Activated CD4-positive, alpha-beta T cell treated with anti-CD3 and anti-CD28 coated beads for 36 hours (primary cell): ENCODE measurements around the gene C6orf141. TPM values are rescaled to one million over a fixed set of nuclear protein-coding genes. Genes with fewer than 3 reads are reported as not detected.

ENCODE experiments used
- ATAC-seq: fragments of 200-7000 bp; cut with Tn5 transposase; one replicate; pipeline ENCODE4 v1.10.0; 2021; ENCODE audit warnings: mild to moderate bottlenecking, moderate library complexity
- CTCF ChIA-PET: fragments of 350-600 bp; sonication (Branson Sonifier 250); formaldehyde crosslinking; loops from one replicate; lab custom pipeline; 2021; ENCODE audit warnings: antibody characterized with exemption; lab: Charles Lee
- POLR2A ChIA-PET: fragments of 350-600 bp; sonication (Branson Sonifier 250); formaldehyde crosslinking; loops from one replicate; lab custom pipeline; 2021; ENCODE audit warnings: antibody characterized with exemption, inconsistent platforms; lab: Charles Lee
- DNase-seq: peaks from one replicate; pipeline ENCODE4 v3.0.0-alpha.2; 2020
- H3K27ac Mint-ChIP-seq: one replicate; pipeline ENCODE4 v1.8.0; 2021; ENCODE audit warnings: mixed read lengths
- H3K27me3 Mint-ChIP-seq: one replicate; pipeline ENCODE4 v1.8.0; 2021; ENCODE audit warnings: mixed read lengths
- H3K36me3 Mint-ChIP-seq: one replicate; pipeline ENCODE4 v1.8.0; 2021; ENCODE audit warnings: low read depth, mixed read lengths
- H3K4me1 Mint-ChIP-seq: one replicate; pipeline ENCODE4 v1.8.0; 2021; ENCODE audit warnings: mixed read lengths
- H3K4me3 Mint-ChIP-seq: one replicate; pipeline ENCODE4 v1.8.0; 2021; ENCODE audit warnings: mild to moderate bottlenecking, moderate library complexity, mixed read lengths
- H3K9me3 Mint-ChIP-seq: one replicate; pipeline ENCODE4 v1.8.0; 2021; ENCODE audit warnings: low read depth, mixed read lengths
- intact Hi-C, 2 experiments: fragments of 100-400 bp; cut with DNase I in 1 of 2; cut with micrococcal nuclease in 1 of 2; formaldehyde crosslinking; loops; one replicate each; pipeline versions ENCODE4 v1.14.2 to v1.15.1; 2022 to 2024; cut with DNase I, micrococcal nuclease
- total RNA-seq, 2 experiments: library from RNA; stranded (reverse); gene quantifications; one replicate each; pipeline ENCODE4 v1.2.3, GENCODE V29; 2021

The C6orf141 gene
- total RNA-seq, 2 experiments from 2014 or later, result 1.1 TPM

GRCh38 chr6:49541210-49541724 is 9.2 kb upstream of the C6orf141 start:
- H3K27me3 Mint-ChIP-seq, result peaks cover 4% of the 10 kb centered on the region
- no peaks in the 10 kb centered on the region for H3K36me3 Mint-ChIP-seq
- ChIA-PET CTCF (interaction anchor here (0.8 to 1.6 kb wide), 3 partner anchors 9 kb away, joined by 3 to 12 read pairs (median 9); partner anchors contain the start of gene C6orf141), POLR2A (no interaction called here)
- DNase-seq (no peak), ATAC-seq (no peak)
- no peak overlapping the region for H3K4me3 Mint-ChIP-seq
- H3K4me1 Mint-ChIP-seq, result no peaks in the 10 kb centered on the region
- no peak overlapping the region for H3K27ac Mint-ChIP-seq
- H3K9me3 Mint-ChIP-seq, result no peaks in the 10 kb centered on the region
- intact Hi-C loops, result no loop called here

DNA sequence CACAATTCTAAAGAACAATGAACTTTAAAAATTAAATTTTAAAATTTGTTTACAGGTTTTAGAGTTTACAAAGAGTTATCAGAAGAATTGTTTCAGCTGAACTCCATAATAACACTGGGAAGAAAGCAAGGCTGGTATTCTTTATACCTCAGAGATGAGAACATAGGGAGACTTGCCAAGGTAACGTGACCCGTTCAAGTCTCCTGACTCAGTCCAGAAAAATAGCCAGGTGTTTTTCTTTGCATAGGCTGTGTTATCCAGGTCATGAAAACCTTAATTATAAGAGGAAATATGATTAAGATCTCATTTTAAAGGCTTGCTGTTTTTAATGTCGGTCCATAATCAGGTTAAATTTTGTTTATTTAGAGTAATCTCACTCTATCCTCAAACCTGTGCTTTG is 8.5 kb upstream of the C6orf141 start:
- Mint-ChIP-seq H3K27ac (no peak overlapping the region), H3K9me3 (no peaks in the 10 kb centered on the region), H3K4me1 (no peaks in the 10 kb centered on the region), H3K27me3 (peaks cover 4% of the 10 kb centered on the region), H3K36me3 (no peaks in the 10 kb centered on the region), H3K4me3 (no peak overlapping the region)
- no peak for ATAC-seq
- ChIA-PET CTCF (interaction anchor here (1.2 to 2.9 kb wide), 2 partner anchors 10 to 65 kb away, joined by 9 read pairs; no protein-coding TSS in a partner anchor), POLR2A (no interaction called here)
- intact Hi-C loops, result no loop called here
- no peak for DNase-seq

DNA sequence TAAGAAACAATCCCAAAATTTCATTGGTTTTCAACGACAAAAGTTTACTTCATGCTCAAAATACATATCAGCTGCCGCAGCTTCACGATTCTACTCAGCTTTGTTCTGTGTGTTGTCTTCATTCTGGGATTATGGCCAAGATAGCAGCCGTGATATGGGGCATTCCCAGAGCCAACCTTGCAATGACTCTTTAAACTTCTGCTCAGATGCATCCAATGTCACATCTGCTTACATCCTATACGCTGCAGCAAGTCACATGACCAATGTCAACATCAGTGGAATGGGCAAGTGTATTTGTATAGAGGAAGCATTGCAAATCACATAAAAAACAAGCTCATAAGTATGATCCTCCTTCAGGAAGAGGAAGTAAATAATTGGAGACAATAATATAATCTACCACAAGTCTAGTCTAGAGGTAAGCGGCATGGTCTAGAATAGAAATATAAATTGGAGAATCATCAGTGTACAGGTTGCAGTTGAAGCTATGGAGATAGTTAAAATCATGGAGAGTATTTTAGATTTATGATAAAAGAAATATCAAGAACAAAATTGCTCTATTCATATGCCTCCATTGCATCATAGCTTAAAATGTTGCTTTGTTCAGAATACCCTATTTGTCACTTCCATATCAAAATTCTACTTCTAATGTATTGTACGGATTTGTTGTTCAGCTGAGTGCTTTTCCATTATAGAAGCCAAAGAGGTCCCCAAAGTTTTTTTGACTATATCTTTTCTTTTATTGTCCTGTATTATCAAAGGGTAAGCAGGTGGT is 7.2 kb upstream of the C6orf141 start:
- DNase-seq (no peak), ATAC-seq (no peak)
- Mint-ChIP-seq H3K4me1 (no peaks in the 10 kb centered on the region), H3K27me3 (peaks cover 7% of the 10 kb centered on the region), H3K36me3 (no peaks in the 10 kb centered on the region), H3K9me3 (no peaks in the 10 kb centered on the region), H3K4me3 (no peak overlapping the region), H3K27ac (no peak overlapping the region)
- CTCF ChIA-PET, result interaction anchor here (0.7 to 2.9 kb wide), 3 partner anchors 10 to 63 kb away, joined by 9 to 11 read pairs (median 9); no protein-coding TSS in a partner anchor
- POLR2A ChIA-PET, result no interaction called here
- intact Hi-C loops, result no loop called here

- peaks cover 9% of the 10 kb centered on the region for H3K4me1 Mint-ChIP-seq
- H3K4me3 Mint-ChIP-seq, result no peak overlapping the region
- ATAC-seq (no peak), DNase-seq (no peak)
- H3K36me3 Mint-ChIP-seq, result no peaks in the 10 kb centered on the region
- no peak overlapping the region for H3K27ac Mint-ChIP-seq
- ChIA-PET CTCF (interaction anchor here (1.6 kb wide), 1 partner anchor 14 kb away, joined by 4 read pairs; no protein-coding TSS in a partner anchor), POLR2A (no interaction called here)
- intact Hi-C loops, result no loop called here
- no peaks in the 10 kb centered on the region for H3K9me3 Mint-ChIP-seq
- peaks cover 22% of the 10 kb centered on the region for H3K27me3 Mint-ChIP-seq
These were observed 4.1 kb upstream of the C6orf141 start for GRCh38 chr6:49546331-49546730.

- DNase-seq (no peak), ATAC-seq (no peak)
- ChIA-PET CTCF (interaction anchor here (1.0 to 1.6 kb wide), 2 partner anchors 14 to 17 kb away, joined by 3 to 8 read pairs; no protein-coding TSS in a partner anchor), POLR2A (no interaction called here)
- H3K4me3 Mint-ChIP-seq, result no peak overlapping the region
- no peaks in the 10 kb centered on the region for H3K9me3 Mint-ChIP-seq
- no peaks in the 10 kb centered on the region for H3K36me3 Mint-ChIP-seq
- peaks cover 24% of the 10 kb centered on the region for H3K27me3 Mint-ChIP-seq
- intact Hi-C loops, result no loop called here
- H3K4me1 Mint-ChIP-seq, result peaks cover 19% of the 10 kb centered on the region
- H3K27ac Mint-ChIP-seq, result no peak overlapping the region
These were observed 1.7 kb upstream of the C6orf141 start for GRCh38 chr6:49548613-49549304.

- intact Hi-C loops, result loop anchor here in 1 of 2 experiments (2.0 kb wide), 1 partner anchor 87 kb away; the partner anchor contains the start of genes CENPQ and MMUT
- no peak for ATAC-seq
- no peak overlapping the region for H3K27ac Mint-ChIP-seq
- H3K27me3 Mint-ChIP-seq, result peaks cover 25% of the 10 kb centered on the region
- POLR2A ChIA-PET, result no interaction called here
- peaks cover 19% of the 10 kb centered on the region for H3K4me1 Mint-ChIP-seq
- H3K36me3 Mint-ChIP-seq, result no peaks in the 10 kb centered on the region
- H3K9me3 Mint-ChIP-seq, result no peaks in the 10 kb centered on the region
- no peak for DNase-seq
- CTCF ChIA-PET, result interaction anchor here (0.9 to 1.6 kb wide), 6 partner anchors 9 to 55 kb away, joined by 3 to 8 read pairs (median 3); no protein-coding TSS in a partner anchor
- peak overlapping the region; percentile 67 for H3K4me3 Mint-ChIP-seq
These were observed 577 bp upstream of the C6orf141 start for GRCh38 chr6:49549691-49550491.

DNA sequence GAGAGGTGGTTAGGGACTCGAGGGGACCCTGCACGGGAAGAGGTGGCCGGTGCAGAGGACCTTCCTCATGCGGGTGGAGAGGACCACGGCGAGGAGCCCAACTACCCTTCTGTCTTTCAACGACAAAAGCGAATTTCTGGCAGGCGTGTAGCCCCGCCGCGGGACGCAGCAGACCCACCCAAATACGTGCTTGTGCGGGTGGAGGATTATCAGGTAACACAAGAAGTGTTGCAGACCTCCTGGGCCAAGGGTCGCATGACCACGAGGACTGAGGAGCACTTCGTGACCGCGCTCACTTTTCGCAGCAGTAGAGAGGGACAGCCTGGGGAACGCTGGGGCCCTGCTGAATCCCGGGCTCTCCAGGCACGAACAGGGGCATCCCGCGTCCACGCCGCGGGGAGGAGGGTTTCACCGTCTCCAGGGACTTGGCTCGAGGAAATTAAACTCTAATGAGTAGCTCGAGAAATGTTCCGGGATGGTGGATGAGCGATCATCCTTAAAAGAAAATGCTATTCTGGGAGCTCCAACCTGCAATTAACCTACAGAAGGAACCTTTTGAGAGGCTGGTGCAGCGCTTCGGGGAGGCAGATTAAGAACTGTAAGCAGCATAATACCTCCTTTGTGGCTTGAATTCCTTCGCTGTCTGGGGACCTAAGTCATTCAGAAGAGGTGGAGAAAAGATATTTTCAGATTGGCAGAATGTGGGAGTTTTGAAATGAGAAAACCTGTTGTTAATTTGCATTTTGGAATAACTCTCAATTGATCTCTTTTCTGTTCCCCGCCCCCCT is 804 bp downstream of the C6orf141 start:
- ATAC-seq (peak; percentile 63), DNase-seq (peak; percentile 29)
- H3K27ac Mint-ChIP-seq, result no peak overlapping the region
- peaks cover 21% of the 10 kb centered on the region for H3K4me1 Mint-ChIP-seq
- H3K36me3 Mint-ChIP-seq, result no peaks in the 10 kb centered on the region
- peak overlapping the region; percentile 67 for H3K4me3 Mint-ChIP-seq
- H3K9me3 Mint-ChIP-seq, result no peaks in the 10 kb centered on the region
- intact Hi-C loops, result loop anchor here in 1 of 2 experiments (2.0 kb wide), 1 partner anchor 88 kb away; the partner anchor contains the start of genes CENPQ and MMUT
- peaks cover 27% of the 10 kb centered on the region for H3K27me3 Mint-ChIP-seq
- ChIA-PET POLR2A (no interaction called here), CTCF (interaction anchor here (0.6 to 1.3 kb wide), 3 partner anchors 12 to 106 kb away, joined by 3 to 6 read pairs (median 3); no protein-coding TSS in a partner anchor)

- peak; percentile 19 for DNase-seq
- peaks cover 27% of the 10 kb centered on the region for H3K27me3 Mint-ChIP-seq
These were observed 1.3 kb downstream of the C6orf141 start for GRCh38 chr6:49551866-49552129.

DNA sequence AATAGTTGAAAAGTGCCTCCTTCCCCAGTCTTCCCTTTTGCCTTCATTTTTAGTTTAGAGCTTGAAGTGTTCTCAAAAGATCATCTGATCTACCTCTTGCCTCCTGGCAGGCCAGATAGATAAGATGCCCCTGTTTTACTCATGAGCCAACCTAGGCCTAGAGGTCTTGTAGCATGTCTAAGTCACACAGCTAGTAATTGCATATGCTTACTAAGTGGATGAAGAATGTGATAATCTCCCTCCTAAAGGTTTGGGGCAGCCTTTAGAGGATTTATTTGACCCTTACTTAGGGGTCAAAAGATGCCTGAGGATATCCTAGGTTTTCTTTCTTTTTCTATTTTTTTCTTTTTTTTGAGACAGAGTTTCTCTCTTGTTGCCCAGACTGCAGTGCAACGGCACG is 2.1 kb downstream of the C6orf141 start:
- intact Hi-C loops, result no loop called here
- no peak overlapping the region for H3K4me3 Mint-ChIP-seq
- ATAC-seq (no peak), DNase-seq (no peak)
- H3K27me3 Mint-ChIP-seq, result peaks cover 24% of the 10 kb centered on the region
- no peaks in the 10 kb centered on the region for H3K9me3 Mint-ChIP-seq
- H3K36me3 Mint-ChIP-seq, result no peaks in the 10 kb centered on the region
- peaks cover 25% of the 10 kb centered on the region for H3K4me1 Mint-ChIP-seq
- ChIA-PET POLR2A (interaction anchor here (0.6 to 1.0 kb wide), 2 partner anchors 89 to 1545 kb away, joined by 3 to 4 read pairs; no protein-coding TSS in a partner anchor), CTCF (interaction anchor here (2.6 kb wide), 1 partner anchor 21 kb away, joined by 17 read pairs; no protein-coding TSS in a partner anchor)
- H3K27ac Mint-ChIP-seq, result no peak overlapping the region

More at GRCh38 chr6:49551866-49552129, 1.3 kb downstream of the C6orf141 start:
- Mint-ChIP-seq H3K36me3 (no peaks in the 10 kb centered on the region), H3K4me1 (peaks cover 25% of the 10 kb centered on the region), H3K4me3 (peak overlapping the region; percentile 67), H3K9me3 (no peaks in the 10 kb centered on the region), H3K27ac (peak overlapping the region; percentile 7)
- intact Hi-C loops, result loop anchor here in 1 of 2 experiments (2.0 kb wide), 1 partner anchor 89 kb away; the partner anchor contains the start of genes CENPQ and MMUT
- CTCF ChIA-PET, result no interaction called here
- ATAC-seq, result peak; percentile 69
- POLR2A ChIA-PET, result interaction anchor here (0.6 kb wide), 1 partner anchor 1544 kb away, joined by 3 read pairs; no protein-coding TSS in a partner anchor

GRCh38 chr6:49553384-49553783 is 2.9 kb downstream of the C6orf141 start:
- intact Hi-C loops, result no loop called here

More at GRCh38 chr6:49553384-49553783, 2.9 kb downstream of the C6orf141 start:
- DNase-seq (no peak), ATAC-seq (no peak)
- Mint-ChIP-seq H3K36me3 (no peaks in the 10 kb centered on the region), H3K4me3 (no peak overlapping the region), H3K4me1 (peaks cover 25% of the 10 kb centered on the region), H3K27ac (no peak overlapping the region), H3K27me3 (peaks cover 24% of the 10 kb centered on the region), H3K9me3 (no peaks in the 10 kb centered on the region)
- ChIA-PET CTCF (interaction anchor here (0.7 to 2.6 kb wide), 3 partner anchors 12 to 297 kb away, joined by 3 to 17 read pairs (median 3); no protein-coding TSS in a partner anchor), POLR2A (interaction anchor here (1.0 kb wide), 1 partner anchor 90 kb away, joined by 4 read pairs; no protein-coding TSS in a partner anchor)
